HG02973 (cell line): ENCODE data around the gene ANTXR2.

ENCODE experiments used
- ATAC-seq: cut with Tn5 transposase; IDR thresholded peaks from one replicate; pipeline ENCODE4 v1.9.1; 2021; ENCODE audit warnings: moderate library complexity; ENCODE audit not compliant: unreplicated experiment

ANTXR2 gene

DNA sequence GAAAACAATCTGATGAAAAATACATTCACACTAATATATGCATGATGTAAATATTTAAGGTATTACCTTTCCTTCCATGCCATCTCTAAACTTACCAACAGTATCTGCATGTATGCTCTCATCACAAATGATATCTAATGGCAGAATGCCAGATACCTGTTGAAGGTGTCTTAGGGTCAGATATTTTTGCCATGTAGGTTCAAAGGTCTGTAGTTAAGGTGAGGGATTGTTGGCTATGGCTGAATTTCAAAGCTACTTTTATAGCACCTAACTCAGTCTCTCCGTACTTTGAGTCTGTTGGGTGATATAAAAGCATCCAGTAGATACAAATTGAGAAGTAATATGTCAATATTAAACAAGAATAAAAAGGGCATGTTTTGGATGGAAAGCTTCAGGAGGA, 19.8 kb upstream of the ANTXR2 start:
- no peak for ATAC-seq

DNA sequence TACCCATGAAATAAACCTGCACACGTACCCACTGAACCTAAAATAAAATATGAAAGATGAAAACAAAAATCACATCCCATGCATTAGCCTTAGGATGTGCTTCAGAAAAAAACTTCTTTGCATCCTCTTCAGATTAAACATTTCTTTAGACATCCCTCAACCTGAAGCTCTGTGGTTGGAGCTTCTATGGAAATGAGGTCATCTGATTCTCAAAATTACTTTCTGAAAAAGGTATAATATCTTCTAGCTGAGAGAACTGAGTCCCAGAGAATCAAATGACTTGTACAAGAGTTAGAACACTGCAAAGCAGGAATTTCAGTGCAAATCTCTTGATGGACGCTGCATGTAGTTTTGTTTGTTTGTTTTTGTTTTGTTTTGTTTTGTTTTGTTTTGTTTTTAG, 19.1 kb upstream of the ANTXR2 start:
- no peak for ATAC-seq

DNA sequence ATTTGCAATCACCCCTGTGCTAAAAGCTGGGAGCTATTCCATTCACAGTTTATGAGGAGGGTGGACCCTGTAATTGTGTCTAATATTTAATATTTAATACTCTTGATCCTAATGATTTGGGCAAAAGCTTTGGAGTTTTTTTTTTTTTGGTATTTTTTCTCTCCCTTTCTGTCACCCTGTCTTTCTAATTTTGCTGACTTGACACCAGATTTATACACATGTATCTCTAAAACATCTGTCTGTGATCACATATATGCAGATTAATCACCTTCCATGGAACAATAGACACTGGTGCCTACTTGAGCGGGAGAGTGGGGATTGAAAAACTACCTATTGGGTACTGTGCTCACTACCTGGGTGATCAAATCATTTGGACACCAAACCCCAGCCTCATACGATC, 18.7 kb upstream of the ANTXR2 start:
- no peak for ATAC-seq

DNA sequence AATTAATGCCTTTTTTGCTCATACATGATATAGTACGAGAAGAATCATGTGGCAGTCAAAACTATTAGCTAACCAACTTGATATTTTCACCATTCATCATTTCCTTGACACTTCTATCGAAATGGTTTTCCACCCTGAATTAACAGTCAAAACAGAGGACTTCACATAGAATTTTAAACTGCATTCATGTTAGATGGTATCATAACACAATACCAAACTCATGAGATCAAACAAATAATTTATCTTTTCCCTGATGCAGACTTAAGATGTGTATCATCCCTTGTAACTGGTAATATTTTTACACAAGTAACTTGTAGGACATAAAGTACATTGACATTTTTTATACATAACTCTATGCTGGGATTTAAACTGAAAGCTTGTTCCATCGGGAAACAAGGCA, 18.2 kb upstream of the ANTXR2 start:
- ATAC-seq = no peak

DNA sequence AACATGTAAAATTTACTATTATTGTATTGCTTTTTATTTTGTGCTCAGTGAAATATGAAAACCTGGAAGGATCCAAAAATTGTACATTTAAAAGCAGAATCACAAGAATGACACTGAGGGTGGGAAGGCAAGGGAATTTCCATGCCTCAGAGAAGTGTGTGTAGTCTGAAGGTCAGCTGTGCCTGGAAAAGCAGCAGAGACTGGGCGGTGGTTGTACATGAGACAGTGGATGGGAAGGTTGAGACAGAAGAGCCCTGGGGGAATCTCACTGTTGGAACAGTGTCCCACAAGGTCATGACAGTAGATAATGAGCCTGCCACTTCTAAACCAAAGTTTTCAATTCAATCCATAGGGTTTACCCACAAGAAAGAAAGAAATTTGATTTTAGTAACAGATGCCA, 17.1 kb upstream of the ANTXR2 start:
- no peak for ATAC-seq

DNA sequence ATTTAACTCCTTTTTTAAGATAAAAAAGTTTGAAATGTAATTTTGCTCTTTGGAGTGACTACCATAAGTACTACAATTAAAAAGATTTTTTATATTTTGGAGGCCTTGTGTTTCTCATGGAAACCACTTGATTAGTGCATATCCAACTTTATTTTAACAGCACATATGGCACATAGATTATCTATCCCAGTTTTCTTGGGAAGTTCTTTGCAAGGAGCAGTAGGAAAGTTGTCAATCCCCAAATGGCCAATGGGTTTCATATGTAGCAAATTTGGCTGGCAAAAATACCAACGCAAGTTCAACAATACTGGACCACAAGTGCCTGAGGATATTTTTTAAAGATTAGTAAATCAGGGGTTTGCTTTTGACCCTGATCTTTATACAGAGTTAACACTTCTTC, 15.4 kb upstream of the ANTXR2 start:
- no peak for ATAC-seq

DNA sequence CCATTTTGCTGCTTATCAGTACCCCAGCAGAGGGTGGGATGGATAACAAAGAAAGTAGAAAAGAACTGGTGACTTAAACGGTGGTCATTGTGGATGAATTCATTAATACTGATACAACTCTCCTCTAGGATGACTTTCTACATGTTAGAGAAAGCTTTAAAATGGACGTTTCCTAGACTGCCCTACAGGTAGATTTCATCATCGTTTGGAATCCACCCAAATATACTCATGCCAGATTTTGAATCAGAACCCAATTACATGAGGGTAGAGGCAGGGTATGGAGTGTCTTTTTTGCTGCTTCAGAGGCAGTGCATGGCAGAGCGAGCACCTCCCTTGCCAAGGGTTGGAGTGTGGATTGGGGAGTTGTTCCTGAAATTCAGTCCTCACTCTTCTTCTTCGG, 13.3 kb upstream of the ANTXR2 start:
- no peak for ATAC-seq

DNA sequence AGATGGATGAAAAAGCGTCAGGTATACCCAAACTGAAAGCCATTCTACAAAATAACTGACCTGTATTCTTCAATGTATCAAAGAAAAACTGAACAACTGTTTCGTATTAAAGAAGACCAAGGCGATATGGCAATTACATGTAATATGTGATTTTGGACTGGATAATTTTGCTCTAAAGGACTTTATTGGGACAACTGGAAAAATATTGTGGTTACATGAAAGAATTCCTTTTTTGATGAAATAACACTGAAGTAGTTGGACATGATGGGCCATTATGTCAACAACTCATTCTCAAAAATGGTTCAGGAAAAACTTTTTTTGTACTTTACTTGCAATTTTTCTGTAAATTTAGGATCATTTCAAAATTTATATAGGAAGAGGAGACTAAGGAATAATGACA, 12.1 kb upstream of the ANTXR2 start:
- ATAC-seq = no peak

DNA sequence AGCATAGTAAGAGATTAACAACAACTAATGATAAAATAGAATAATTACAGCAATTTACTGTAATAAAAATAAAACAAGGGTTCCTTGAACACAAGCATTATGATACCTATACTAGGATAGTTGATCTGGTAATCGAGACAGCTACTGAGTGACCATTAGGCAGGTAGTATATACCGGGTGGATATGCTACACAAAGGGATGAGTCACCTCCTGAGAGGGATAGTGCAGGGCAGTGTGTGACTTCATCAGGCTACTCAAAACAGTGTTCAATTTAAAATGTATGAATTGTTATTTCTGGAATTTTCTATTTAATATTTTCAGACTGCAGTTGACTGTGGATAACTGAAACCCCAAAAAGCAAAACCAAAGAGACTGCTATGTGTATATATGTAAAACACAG, 9.7 kb upstream of the ANTXR2 start:
- no peak for ATAC-seq

DNA sequence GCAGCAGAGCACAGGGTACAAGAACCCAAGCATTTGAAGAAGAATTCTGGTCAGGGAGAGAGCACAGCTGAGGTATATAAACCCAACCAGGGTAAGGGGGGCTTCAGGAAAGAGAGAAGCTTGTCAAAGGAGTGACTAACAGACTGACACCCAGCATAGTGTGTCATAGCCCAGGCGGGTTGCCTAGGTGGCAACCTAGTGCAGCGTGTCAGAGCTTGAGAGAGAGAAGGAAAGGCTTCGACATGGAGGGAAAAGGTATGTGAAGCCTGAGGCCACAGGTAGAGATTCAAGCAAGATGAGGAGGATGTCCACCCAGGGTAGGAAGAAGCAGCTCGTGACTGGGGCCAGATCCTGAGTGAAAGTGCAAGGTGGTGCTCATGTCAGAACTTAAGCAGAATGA, 8.5 kb upstream of the ANTXR2 start:
- no peak for ATAC-seq

DNA sequence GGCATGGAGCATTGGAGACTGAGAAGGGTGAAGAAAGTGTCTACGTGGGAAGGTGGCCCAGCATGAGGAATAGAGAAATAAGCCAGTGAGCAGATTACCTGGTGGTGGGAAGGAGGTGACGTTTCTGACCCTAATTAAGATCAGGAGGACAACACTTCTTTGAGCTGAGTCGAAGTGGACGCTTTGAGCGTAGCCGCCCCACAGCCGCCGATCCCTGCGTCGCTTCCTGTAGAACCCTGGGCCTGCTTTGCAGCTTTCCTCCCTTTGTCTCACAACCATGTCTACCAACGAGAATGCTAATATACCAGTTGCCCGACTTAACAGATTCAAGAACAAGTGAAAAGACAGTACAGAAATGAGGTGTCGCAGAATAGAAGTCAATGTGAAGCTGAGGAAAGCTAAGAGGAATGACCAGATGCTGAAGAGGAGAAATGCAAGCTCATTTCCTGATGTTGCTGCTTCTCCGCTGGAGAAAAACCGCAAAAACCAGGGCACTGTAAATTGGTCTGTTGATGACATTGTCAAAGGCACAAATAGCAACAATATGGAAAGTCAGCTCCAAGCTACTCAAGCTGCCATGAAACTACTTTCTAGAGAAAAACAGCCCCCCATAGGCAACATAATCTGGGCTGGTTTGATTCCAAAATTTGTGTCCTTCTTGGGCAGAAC, 6.4 kb upstream of the ANTXR2 start:
- ATAC-seq = no peak

DNA sequence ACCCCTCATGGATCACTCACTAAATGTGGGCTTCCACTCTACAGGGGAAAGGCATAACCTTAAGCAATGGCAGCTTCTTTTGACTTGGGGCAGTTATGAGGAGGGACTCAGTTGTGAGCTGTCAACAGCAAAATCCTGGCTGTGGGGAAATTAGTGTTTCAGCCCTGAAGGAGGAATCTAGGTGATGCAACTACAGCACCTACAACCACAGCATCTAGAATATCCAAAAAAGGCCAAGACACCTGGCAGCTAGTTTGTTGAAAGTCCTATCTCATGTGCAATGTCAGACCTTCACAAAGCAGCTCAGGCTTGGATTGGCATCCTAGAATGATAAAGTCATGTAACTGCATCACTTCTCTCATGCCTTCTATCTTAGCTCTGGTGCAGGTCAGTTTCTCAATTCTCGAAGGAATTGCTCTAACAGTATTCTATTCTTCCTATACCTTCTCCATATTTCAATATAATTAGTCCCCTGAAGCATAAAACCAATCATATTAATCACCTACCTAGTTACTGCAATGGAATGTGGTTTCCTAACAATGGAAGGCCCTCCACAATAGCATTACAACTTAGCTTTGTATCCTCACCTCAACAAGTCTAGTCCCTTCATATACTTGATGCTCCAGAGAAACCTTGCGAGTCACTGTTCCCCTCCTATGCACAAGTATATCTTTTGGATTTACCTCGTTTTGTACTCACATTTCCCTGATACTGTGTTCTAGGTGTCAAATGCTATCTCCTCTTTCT, 5.5 kb upstream of the ANTXR2 start:
- no peak for ATAC-seq

DNA sequence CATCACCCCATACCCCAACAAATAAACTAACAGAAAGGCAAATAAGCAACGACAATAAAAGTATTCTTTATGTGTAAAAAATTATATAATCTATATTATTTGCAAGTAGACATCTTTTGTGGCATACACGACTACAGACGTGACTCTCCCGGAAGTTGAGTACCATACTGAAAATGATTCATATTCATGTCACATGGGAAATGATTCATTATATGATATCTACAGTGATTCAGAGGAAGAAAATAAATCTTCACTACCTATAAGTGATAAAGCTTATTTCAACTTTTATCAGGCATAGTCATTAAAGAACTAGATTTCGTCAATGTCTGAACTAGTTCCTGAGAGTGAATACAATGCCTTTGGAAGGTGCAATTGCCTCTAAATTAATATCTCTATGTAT, 4.6 kb upstream of the ANTXR2 start:
- no peak for ATAC-seq

DNA sequence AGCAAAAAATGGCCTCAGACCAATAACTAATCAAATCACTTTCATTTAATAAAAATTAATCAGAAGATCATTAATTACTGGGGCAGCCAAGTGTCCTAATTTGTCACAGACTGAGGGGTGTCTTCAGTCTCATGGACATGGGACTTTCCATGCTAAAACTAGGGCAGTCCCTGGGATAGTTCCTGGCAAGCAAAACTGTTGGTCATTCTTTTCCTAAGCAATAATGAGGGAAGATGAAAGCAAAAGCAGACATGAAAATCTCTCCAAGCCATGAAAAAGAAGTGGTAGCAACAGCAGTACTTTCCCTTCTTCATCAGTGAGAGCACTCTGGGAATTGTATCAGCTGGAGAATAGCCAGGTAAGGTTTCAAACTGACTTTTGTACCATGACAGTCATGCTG, 3.7 kb upstream of the ANTXR2 start:
- ATAC-seq = no peak

DNA sequence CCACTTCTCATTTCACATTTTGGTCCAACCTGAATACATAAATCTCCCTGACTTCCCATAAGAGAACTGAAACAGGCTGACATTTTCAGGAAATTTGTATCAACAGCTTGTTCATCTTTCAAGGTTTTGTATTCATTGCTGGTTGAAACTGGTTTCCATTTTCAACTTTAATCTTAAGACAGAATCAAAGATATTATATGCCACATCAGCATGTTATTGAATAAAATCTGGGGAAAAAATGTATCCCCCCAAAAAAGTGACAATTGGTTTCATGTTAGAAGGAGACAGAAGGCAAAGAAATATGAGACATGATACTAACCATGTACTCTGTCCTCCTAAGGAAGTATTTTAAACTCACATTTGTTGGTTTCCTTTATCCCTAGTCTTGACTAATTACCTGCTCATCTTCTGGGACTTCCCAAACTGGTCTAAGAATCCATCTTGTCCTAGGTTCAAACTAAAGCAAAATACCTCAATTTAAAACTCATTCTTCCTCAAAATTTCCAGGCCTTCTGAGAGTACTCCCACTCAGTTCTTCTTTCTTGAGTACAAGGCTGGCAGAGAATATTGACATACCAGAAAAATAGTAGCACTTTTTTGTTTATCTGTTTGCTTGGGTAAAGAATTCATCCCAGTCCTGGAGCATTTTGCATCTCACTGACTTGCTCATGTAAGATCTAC, 3.1 kb upstream of the ANTXR2 start:
- ATAC-seq = no peak

DNA sequence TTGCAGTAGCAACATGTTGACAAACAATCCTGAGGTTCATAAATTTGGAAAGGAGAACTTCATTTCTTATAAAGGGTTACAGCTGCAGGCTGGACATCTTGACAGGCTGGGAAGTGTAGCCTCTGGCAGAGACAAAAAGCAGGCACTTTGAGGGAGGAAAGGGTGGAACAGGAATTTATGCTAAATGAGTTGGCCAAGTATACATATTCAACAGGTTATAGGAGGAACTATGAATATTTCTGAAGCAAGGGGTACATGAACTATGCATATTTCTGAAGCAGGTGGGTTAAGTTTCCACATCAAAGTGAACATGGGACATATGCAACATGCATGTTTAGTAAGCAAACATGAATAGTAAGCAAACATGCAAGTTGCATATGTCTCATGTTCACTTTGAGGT, 1.6 kb upstream of the ANTXR2 start:
- no peak for ATAC-seq

DNA sequence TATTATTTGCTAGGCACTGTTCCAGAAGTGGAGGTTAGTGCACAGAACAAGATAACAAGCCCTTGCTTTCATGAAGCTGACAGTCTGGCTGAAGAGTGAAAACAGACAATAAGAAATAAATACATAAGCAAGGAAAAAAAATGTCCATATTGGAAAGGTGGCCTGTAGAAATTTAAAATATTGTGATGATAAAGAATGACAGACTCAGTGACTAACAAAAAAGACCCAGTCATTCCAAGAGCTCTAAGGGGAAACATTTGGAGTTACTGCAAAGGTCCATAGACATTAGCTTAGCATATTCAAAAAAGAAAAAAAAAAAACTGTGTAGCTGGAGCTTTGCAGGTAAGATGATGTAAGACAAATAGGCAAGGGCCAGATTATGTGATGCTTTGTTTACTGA, 1.0 kb upstream of the ANTXR2 start:
- ATAC-seq = no peak

DNA sequence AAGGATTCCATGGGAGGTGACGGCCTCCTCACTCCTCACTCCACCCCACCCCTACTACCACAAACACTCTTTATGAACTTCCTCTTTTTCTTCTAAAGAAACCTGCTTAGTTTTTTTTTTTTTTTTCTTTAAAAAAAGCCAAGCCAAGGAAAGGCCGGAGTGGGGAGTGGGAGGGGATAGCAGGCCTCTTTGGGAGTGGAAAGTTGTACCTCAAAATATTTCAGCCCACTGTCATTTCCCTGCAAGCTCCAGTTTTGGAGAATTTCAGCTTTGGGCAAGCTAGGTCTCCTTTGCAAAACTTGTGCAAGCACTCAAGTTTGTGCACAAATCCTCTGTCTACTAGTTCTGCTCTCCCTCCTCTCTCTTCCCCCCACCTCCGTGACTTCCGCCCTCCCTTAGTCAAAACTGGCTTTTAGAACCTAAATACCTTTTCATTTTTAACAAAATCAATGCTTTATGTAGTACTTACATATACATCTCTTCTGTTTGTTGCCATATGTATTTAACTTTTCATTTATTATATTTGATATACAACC, 512 bp upstream of the ANTXR2 start:
- ATAC-seq = peak; percentile 45

DNA sequence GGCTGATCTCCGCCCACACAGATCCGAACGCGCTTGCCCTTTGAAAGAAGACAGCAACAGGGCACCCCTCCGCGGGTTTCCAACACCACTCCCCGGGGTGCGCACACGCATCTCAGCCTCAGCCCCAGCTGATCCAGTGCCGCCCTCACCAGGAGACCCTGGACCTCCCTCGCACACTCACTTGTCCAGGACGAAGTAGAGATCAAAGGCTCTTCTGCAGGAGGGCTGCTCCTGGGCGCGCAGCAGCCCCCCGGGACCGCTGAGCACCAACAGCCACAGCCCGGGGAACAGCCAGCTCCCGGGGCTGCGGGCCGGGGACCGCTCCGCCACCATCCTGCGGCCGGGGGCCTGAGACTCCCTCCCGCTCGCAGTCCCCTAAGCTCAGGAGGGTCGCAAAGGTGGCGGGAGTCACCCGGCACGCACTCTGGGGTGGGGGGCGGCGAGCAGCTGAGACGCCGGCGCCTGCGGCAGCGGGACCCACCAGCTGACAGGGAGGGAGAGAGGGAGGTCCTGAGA, 743 bp downstream of the ANTXR2 start:
- ATAC-seq = peak; percentile 20

DNA sequence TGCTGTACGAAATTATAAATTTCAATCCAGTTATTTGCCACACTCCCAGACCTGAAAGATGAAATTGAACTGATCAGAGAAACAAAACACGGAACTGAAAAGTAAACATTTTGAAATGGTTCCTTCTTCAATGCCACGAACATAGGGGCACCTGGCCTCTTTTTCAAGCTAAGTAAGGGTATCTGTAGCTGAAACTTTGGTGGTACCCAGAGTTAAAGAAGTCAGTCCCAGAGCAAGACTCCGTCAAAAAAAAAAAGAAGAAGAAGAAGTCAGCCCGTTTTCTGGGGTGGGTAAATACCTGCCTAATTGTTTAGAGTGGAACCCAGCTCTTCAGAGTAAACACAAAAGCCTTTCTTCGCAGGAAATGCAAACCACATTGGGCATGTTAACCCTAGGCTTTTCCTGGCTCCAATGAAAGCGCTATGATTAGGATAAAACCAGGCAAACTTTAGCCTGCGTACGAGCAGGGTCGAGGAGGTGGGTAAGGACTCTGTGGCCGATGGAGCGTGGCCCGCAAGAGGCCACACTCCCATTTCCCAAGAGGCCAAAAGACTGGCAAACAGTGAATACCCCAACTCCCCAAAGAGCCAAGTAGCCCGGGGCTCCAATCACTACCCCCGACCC, 1.3 kb downstream of the ANTXR2 start:
- no peak for ATAC-seq

DNA sequence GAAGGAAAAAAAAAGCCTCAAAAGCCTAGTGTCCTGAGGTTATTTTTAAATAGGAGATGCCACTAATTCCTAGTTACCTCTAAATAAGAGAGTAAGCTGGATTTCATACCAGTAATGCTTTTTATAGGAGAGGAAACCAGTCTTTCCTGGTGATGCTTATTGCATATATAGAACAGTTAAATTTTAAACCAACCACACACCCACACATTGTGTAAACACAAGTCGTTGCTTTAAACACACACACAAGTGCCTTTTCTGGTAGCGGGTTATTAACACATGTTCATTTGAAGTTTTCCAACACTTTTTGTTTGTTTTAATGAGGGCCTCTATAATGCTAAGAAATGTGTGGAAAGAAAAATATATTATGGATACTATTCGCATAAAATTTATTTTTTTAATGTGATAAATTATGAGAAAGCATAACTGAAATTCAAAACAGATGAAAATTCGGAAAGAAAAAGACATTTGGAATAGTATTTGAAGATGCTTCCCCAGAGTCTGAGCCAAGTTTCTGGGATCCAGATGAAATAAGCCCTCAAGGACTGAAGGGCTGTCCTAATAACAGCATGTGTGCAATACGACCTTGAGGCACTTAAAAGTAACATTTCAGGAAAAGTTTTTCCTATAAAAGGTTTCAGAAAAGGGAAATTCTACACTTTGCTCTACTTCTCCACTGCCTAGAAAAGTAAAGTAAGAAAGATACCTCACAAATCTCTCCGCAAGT, 2.0 kb downstream of the ANTXR2 start:
- ATAC-seq = no peak
